Vein endothelial cell (primary cell): ENCODE measurements around the gene TMEM158. TPM values are rescaled to one million over a fixed set of nuclear protein-coding genes. Genes with fewer than 3 reads are reported as not detected.

Experiments
- small RNA-seq: library from RNA; depleted of rRNA; stranded (forward); fragments of <200 nt; gene quantifications from one replicate; pipeline ENCODE3, GENCODE V24; 2012
- total RNA-seq: library from RNA; depleted of rRNA; stranded (reverse); fragments of >200 nt; gene quantifications from 2 replicates; pipeline ENCODE4 v1.2.3, GENCODE V29; 2012

TMEM158 gene
- total RNA-seq, result 0.33 and 1.9 TPM in 2 replicates

DNA sequence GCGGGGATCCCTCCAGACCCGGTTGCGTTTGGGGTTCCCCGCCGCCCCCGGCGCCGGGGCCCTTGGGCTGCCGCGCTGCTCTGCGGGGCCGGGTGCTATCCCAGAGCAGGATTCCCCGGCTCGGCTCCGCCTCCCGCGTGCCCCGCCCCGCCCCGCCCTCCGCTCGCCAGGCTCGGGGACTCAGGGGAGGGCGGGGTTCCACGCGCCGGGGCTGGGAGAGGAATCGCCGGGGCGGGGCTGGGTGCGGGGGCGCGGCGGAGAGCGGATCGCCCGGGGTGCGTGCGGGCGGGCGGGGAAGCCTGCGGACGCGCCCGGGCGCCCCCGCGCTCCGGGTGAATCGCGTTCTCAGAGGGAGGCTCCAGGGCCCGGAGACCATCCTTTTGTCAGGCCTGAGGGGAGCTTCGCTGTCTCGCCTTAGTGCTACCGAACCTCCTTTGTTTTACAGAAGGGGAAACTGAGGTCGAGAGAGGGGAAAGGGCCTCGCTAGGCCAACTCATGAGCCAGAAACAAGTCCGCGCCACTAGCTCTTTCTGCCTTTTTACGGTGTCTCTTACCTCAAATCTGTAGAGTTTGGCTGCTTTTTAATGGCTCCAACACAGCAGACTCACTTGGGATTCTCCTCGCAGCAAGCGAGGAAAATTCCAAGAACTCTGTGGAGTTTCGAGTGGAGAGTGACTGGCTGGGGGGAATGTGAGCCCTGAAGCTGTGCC is at the start of gene TMEM158:
Gene TMEM158 (minus strand): TSS at position 82 of the 710 bp plus-strand sequence. CDS start 260 bp downstream, outside the sequence.

Small RNAs within 50 kb of the gene (small RNA-seq; reads per million reads assigned to genes)
- gene RF00012, result not detected

Other genes with a start within 250 kb of the TMEM158 start
- 1.4 and 2.6 TPM in 2 replicates for gene CLEC3B, start 200.0 kb downstream of the TMEM158 start, total RNA-seq
- 0.96 and 0.98 TPM in 2 replicates for gene CDCP1, start 79.9 kb downstream of the TMEM158 start, total RNA-seq
- gene LARS2, start 162.3 kb upstream of the TMEM158 start, total RNA-seq, result 16.6 and 16.7 TPM in 2 replicates